DMS153 treated with DMSO at 0.1 percent for 48 hours (cell line): ENCODE measurements around the gene EVI2A.

Source experiments
- DNase-seq: peaks from one replicate; lab custom pipeline; 2025; ENCODE audit not compliant: unreplicated experiment; lab: John Stamatoyannopoulos, UW

EVI2A gene

DNA sequence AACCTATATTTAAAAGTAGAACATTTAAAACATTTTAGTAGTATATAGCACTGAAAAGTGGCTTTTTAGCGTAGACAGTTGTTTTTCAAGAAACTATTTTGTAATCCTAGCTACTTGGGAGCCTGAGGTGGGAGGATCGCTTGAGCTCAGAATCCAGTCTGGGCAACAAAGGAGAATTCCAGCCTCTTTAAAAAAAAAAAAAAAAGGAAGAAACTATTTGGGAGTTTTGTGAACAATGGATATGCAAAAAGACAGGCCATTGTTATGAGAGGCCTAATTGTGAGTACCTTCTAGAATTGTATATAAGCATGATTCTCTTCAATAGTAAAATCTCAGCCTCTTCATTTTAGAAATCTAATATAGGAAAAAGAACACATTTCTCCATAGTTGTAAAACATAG lies 42.0 kb downstream of the EVI2A start:
- DNase-seq: no peak

DNA sequence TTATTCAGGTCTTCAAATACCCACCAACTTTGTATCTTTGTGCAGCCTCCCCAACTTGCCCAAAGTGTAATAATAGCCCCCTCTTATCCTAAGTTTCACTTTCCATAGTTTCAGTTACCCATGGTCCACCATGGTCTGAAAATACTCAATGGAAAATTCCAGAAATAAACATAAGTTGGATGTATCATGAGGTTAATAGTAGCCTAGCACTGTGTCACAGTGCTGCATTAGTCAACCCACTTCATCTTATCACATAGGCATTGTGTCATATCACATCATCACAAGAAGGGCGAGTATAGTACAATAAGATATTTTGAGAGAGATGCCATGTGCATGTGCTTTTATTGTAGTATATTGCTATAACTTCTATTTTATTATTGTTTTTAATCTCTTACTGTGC lies 46.3 kb downstream of the EVI2A start:
- no peak for DNase-seq

DNA sequence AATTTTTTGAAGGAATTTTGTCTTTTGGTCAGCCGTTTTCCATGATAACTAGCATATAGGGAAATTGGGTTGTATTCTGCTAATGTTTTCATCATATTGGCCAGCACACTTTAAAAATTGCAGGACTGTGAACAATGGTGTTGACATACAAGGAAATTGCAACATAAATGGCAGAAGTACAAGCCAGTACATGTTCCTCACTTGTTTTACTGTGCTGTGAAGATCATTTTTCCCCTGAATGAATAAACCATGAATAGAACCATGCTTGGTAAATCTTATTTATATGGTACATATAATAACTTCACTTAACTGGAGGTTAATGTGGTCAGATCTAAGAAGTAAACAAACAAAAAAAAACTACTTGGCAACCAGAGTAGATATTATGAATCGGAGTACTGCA lies 47.2 kb downstream of the EVI2A start:
- DNase-seq: peak; percentile 32

DNA sequence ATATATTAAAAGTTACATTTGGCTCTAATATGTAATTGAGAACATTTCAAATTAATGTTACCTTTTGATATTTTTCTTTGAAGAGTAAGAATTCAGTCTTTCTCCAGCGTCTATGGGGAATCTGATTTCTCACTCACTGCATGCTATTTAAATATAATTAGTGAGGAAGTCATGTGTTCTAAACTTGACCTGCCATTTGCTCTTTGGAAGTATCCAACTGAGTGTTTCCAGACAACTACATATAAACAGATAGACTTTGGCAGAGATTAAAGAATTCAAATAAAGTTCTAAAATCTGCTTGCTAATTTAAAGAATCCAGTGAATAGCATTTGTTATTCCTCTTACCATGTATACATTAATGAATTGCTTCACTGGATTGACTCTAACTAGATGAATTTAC lies 47.9 kb downstream of the EVI2A start:
- no peak for DNase-seq

DNA sequence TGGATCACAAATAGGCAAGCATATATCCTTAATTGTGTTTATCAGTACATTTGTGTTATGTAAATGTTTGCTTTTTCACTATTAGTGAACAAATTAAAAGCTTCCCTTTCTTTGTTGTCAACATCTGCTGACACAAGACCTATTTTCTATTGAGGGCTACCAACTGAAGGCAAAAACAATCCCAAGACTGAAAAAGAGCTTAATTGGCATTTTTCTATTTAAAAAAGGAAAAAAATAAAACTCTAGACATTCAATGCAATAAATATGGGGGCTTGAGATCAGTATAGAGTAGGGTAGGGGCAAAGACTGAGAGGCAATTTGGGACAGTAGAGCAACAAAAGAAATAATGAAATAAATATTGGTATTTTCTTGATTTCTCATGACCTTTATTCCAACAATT lies 48.6 kb downstream of the EVI2A start:
- DNase-seq: no peak

DNA sequence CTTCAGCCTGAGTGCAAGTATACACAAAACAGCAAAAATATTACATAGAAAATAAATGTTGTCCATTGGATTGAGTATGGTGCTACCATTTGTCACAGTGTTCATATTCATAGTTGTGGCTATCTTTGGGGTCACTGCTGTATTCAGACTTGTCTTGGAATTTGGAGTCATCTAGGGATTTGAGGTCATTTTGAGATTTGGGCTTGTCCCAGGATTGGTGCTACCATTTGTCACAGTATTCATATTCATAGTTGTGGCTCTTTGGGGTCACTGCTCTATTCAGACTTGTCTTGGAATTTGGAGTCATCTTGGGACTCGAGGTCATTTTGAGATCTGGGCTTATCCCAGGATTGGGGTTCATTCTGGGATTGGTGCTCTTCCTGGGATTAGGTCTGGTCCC lies 49.2 kb downstream of the EVI2A start:
- DNase-seq: no peak

DNA sequence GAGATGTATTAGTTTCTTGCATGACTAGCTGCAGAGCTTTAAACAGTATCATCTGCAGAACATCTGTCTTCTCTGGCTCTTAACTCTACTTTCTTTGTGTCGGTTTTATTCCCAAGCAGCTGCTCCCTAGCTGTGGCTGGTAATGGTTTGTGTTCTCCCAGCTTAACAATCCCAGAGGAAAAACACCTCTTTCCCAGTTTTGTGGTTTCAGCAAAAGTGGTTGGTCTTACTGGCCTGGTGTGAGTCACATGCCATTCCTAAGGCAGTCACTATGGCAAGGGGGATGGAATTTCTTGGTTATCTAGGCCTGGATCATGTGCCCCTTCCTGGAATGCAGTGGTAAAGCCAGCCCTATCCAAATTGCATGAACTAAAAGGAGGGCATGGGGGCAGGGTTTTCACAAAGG lies 51.8 kb downstream of the EVI2A start:
- DNase-seq: no peak

DNA sequence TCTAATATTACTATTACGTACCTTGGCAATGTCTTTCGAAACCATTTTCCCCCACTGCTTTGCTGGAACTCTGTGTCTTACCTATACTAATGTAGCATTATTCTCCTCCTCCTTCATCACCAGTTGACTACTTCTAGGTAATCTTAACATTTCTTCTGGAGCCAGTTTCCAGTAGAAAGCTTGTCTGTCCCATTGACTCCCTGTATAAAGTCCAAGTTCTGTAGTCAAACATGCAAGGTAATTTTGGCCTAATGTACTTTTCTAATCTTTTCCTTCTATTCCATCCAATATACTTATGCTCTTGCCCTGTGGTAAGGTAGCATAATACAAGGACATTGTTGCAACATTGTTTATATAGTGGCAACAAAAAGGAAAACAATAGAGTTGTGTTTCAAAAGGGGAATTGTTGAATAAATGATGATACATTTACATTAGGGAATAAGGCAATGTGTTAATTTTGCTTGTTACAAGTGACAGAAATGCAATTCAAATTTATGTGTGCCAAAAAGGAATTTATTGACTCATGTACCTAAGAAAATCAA lies 52.3 kb downstream of the EVI2A start:
- DNase-seq: no peak
